Tibial nerve (tissue), 4 donors: Measurements from ENCODE around the gene OCIAD2.

Experiments
- CTCF ChIP-seq, 5 experiments: fragments of 200-600 bp in 3 of 5; fragments of 450-650 bp in 2 of 5; sonication (generic) in 3 of 5; IDR thresholded peaks; one replicate each; pipeline ENCODE4 v1.5.1; 2016 to 2019; ENCODE audit warnings: antibody characterized with exemption in 5 of 5, mild to moderate bottlenecking in 3 of 5, moderate library complexity in 2 of 5
- EP300 ChIP-seq, 2 donors: sonication (generic); formaldehyde crosslinking; IDR thresholded peaks; one replicate each; pipeline ENCODE4 v1.6.1; 2017; ENCODE audit warnings: antibody characterized with exemption in 2 of 2, mild to moderate bottlenecking in 1 of 2

GRCh38 chr4:48912349-48912748 lies 5.8 kb upstream of the OCIAD2 start:
- TF ChIP-seq CTCF (IDR thresholded peaks at IDR 0.05), result no peak
- TF ChIP-seq EP300 (IDR thresholded peaks at IDR 0.05), result no peak
